Liver (tissue), 9 donors: ENCODE data around the gene SPRR2B. TPM values are rescaled to one million over a fixed set of nuclear protein-coding genes. Genes with fewer than 3 reads are reported as not detected.

ENCODE experiments used
- DNase-seq: peaks from one replicate; pipeline ENCODE4 v3.0.0-alpha.2; 2017; ENCODE audit warnings: low spot score
- H3K27ac ChIP-seq, 2 donors: one replicate each; pipeline ENCODE4 v1.7.0; 2013; ENCODE audit warnings: inconsistent platforms in 2 of 2, low read length in 2 of 2, control low read depth in 1 of 2, low read depth in 1 of 2, mild to moderate bottlenecking in 1 of 2
- H3K27me3 ChIP-seq, 4 donors: one replicate each; pipeline versions ENCODE4 v1.6.1 to v1.7.0; 2013; ENCODE audit warnings: low read length in 3 of 4, inconsistent platforms in 1 of 4, mild to moderate bottlenecking in 1 of 4, moderate library complexity in 1 of 4; ENCODE audit not compliant: control insufficient read depth in 4 of 4, insufficient read depth in 4 of 4
- H3K36me3 ChIP-seq, 4 donors: one replicate each; pipeline versions ENCODE4 v1.6.1 to v1.7.0; 2013; ENCODE audit warnings: low read length in 3 of 4, mild to moderate bottlenecking in 3 of 4, low read depth in 1 of 4, moderate library complexity in 1 of 4; ENCODE audit not compliant: control insufficient read depth in 4 of 4, insufficient read depth in 3 of 4
- H3K4me1 ChIP-seq, 4 donors: one replicate each; pipeline versions ENCODE4 v1.6.1 to v1.7.0; 2013; ENCODE audit warnings: low read length in 3 of 4, mild to moderate bottlenecking in 3 of 4, moderate library complexity in 1 of 4; ENCODE audit not compliant: control insufficient read depth in 4 of 4, insufficient read depth in 4 of 4
- H3K4me3 ChIP-seq, 3 donors: one replicate each; pipeline versions ENCODE4 v1.6.1 to v1.7.0; 2013; ENCODE audit warnings: low read length in 3 of 3, control low read depth in 1 of 3, low read depth in 1 of 3, mild to moderate bottlenecking in 1 of 3
- H3K9ac ChIP-seq, 2 donors: one replicate each; pipeline ENCODE4 v1.7.0; 2013; ENCODE audit warnings: low read length in 2 of 2, mild to moderate bottlenecking in 2 of 2, moderate library complexity in 2 of 2, control low read depth in 1 of 2, low read depth in 1 of 2
- H3K9me3 ChIP-seq, 4 donors: one replicate each; pipeline versions ENCODE4 v1.6.1 to v1.7.0; 2013; ENCODE audit warnings: low read length in 3 of 4; ENCODE audit not compliant: control insufficient read depth in 4 of 4
- EGR1 ChIP-seq, 2 donors: IDR thresholded peaks; 2 replicates each; pipeline ENCODE4 v1.6.1; 2016 to 2018; ENCODE audit warnings: antibody characterized with exemption in 2 of 2, low read depth in 2 of 2
- FOXA1 ChIP-seq: IDR thresholded peaks from 2 replicates; pipeline ENCODE4 v1.6.1; 2016; ENCODE audit warnings: antibody characterized with exemption
- FOXA2 ChIP-seq: IDR thresholded peaks from 2 replicates; pipeline ENCODE4 v1.6.1; 2016; ENCODE audit warnings: antibody characterized with exemption
- GABPA ChIP-seq, 2 donors: IDR thresholded peaks in 1 of 2; conservative IDR thresholded peaks in 1 of 2; 2 replicates each; pipeline ENCODE4 v1.6.1; 2016; ENCODE audit warnings: antibody characterized with exemption in 2 of 2, mild to moderate bottlenecking in 1 of 2, moderate library complexity in 1 of 2
- HNF4A ChIP-seq, 2 donors: conservative IDR thresholded peaks; 2 replicates each; pipeline ENCODE4 v1.6.1; 2016; ENCODE audit warnings: antibody characterized with exemption in 2 of 2, mild to moderate bottlenecking in 2 of 2
- HNF4G ChIP-seq: IDR thresholded peaks from 2 replicates; pipeline ENCODE4 v1.6.1; 2016; ENCODE audit warnings: antibody characterized with exemption
- JUND ChIP-seq, 2 donors: IDR thresholded peaks; 2 replicates each; pipeline ENCODE4 v1.6.1; 2016; ENCODE audit warnings: antibody characterized with exemption in 2 of 2
- NR2F2 ChIP-seq: IDR thresholded peaks from 2 replicates; pipeline ENCODE4 v1.6.1; 2016; ENCODE audit warnings: antibody characterized with exemption
- RAD21 ChIP-seq, 2 donors: IDR thresholded peaks; 2 replicates each; pipeline ENCODE4 v1.6.1; 2016; ENCODE audit warnings: antibody characterized with exemption in 2 of 2, mild to moderate bottlenecking in 2 of 2
- RXRA ChIP-seq, 2 donors: IDR thresholded peaks; 2 replicates each; pipeline ENCODE4 v1.6.1; 2017 to 2018; ENCODE audit warnings: antibody characterized with exemption in 2 of 2, mild to moderate bottlenecking in 1 of 2
- SP1 ChIP-seq: IDR thresholded peaks from 2 replicates; pipeline ENCODE4 v1.6.1; 2018; ENCODE audit warnings: antibody characterized with exemption, mild to moderate bottlenecking
- TAF1 ChIP-seq: conservative IDR thresholded peaks from 2 replicates; pipeline ENCODE4 v1.6.1; 2016; ENCODE audit warnings: antibody characterized with exemption, mild to moderate bottlenecking
- YY1 ChIP-seq: IDR thresholded peaks from 2 replicates; pipeline ENCODE4 v1.6.1; 2016; ENCODE audit warnings: antibody characterized with exemption, mild to moderate bottlenecking
- polyA plus RNA-seq, 2 donors: library from polyadenylated mRNA; stranded (reverse) in 1 of 2; unstranded in 1 of 2; fragments of 200-250 nt in 1 of 2; fragments of >200 nt in 1 of 2; fragmentation: Nextera tagmentation in 1 of 2; extraction: Ambion mirVana in 1 of 2; gene quantifications; one replicate each; pipeline versions ENCODE4 v1.2.1 to v1.2.3, GENCODE V29; 2013 to 2015
- total RNA-seq, 2 donors: library from RNA; depleted of rRNA; stranded (reverse); fragments of >200 nt; gene quantifications; one replicate each; pipeline ENCODE4 v1.2.3, GENCODE V29; 2014
- TF ChIP-seq, protein P1 (sequence below): fragments of 150-350 bp; IDR thresholded peaks from 2 replicates; pipeline ENCODE4 v1.5.1; 2017; ENCODE audit warnings: improper control_type of control experiment, low read depth, low read length; ENCODE audit not compliant: missing input control
- TF ChIP-seq, protein P2 (sequence below): IDR thresholded peaks from 2 replicates; pipeline ENCODE4 v1.6.1; 2016; ENCODE audit warnings: antibody characterized with exemption
- TF ChIP-seq, protein P3 (sequence below): IDR thresholded peaks from 2 replicates; pipeline ENCODE4 v1.6.1; 2016; ENCODE audit warnings: antibody characterized with exemption, mild to moderate bottlenecking
- TF ChIP-seq, protein P4 (sequence below): IDR thresholded peaks from 2 replicates; pipeline ENCODE4 v1.6.1; 2016; ENCODE audit warnings: antibody characterized with exemption
- TF ChIP-seq, protein P5 (sequence below): IDR thresholded peaks from 2 replicates; pipeline ENCODE4 v1.6.1; 2016; ENCODE audit warnings: antibody characterized with exemption
- donor health status: healthy.
- donor health status: healthy.
- donor health status: healthy.
- donor health status: healthy.
- donor health status: healthy.

The SPRR2B gene
- total and polyA plus RNA-seq, 4 donors = not detected

DNA sequence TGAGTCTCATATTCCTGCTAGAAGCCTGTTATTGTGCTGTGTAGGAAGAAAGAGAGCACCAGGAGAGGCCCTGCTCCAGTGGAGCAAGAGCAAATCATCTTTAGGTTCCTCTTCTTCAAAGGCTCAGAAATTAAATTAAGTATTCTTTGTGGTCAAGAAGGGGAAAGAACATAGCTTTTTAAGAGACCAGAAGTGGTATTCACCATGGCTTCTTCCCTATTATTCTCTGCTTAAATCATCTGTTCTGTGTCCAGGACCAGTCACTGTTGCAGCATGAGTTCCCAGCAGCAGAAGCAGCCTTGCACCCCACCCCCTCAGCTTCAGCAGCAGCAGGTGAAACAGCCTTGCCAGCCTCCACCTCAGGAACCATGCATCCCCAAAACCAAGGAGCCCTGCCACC is 39.3 kb downstream of the SPRR2B start:
- no peak overlapping the region for H3K9ac ChIP-seq
- H3K9me3 ChIP-seq = no peaks in the 10 kb centered on the region
- peaks cover 0 to 5% (median 0%) of the 10 kb centered on the region in 4 donors for H3K27me3 ChIP-seq
- no peak overlapping the region for H3K27ac ChIP-seq
- no peak for DNase-seq
- H3K36me3 ChIP-seq = no peaks in the 10 kb centered on the region
- TF ChIP-seq RAD21 (IDR thresholded peaks at IDR 0.05) (no peak), HNF4A (conservative IDR thresholded peaks at IDR 0.05) (no peak), YY1 (no peak), NR2F2 (no peak), SP1 (no peak), GABPA (IDR thresholded peaks at IDR 0.05 in 1 of 2, conservative IDR thresholded peaks at IDR 0.05 in 1 of 2) (no peak), TAF1 (no peak), HNF4G (no peak), FOXA1 (no peak)
- TF ChIP-seq, protein P1, sequence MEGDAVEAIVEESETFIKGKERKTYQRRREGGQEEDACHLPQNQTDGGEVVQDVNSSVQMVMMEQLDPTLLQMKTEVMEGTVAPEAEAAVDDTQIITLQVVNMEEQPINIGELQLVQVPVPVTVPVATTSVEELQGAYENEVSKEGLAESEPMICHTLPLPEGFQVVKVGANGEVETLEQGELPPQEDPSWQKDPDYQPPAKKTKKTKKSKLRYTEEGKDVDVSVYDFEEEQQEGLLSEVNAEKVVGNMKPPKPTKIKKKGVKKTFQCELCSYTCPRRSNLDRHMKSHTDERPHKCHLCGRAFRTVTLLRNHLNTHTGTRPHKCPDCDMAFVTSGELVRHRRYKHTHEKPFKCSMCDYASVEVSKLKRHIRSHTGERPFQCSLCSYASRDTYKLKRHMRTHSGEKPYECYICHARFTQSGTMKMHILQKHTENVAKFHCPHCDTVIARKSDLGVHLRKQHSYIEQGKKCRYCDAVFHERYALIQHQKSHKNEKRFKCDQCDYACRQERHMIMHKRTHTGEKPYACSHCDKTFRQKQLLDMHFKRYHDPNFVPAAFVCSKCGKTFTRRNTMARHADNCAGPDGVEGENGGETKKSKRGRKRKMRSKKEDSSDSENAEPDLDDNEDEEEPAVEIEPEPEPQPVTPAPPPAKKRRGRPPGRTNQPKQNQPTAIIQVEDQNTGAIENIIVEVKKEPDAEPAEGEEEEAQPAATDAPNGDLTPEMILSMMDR = no peak
- TF ChIP-seq, protein P2, sequence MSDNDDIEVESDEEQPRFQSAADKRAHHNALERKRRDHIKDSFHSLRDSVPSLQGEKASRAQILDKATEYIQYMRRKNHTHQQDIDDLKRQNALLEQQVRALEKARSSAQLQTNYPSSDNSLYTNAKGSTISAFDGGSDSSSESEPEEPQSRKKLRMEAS = no peak
- TF ChIP-seq, protein P3, sequence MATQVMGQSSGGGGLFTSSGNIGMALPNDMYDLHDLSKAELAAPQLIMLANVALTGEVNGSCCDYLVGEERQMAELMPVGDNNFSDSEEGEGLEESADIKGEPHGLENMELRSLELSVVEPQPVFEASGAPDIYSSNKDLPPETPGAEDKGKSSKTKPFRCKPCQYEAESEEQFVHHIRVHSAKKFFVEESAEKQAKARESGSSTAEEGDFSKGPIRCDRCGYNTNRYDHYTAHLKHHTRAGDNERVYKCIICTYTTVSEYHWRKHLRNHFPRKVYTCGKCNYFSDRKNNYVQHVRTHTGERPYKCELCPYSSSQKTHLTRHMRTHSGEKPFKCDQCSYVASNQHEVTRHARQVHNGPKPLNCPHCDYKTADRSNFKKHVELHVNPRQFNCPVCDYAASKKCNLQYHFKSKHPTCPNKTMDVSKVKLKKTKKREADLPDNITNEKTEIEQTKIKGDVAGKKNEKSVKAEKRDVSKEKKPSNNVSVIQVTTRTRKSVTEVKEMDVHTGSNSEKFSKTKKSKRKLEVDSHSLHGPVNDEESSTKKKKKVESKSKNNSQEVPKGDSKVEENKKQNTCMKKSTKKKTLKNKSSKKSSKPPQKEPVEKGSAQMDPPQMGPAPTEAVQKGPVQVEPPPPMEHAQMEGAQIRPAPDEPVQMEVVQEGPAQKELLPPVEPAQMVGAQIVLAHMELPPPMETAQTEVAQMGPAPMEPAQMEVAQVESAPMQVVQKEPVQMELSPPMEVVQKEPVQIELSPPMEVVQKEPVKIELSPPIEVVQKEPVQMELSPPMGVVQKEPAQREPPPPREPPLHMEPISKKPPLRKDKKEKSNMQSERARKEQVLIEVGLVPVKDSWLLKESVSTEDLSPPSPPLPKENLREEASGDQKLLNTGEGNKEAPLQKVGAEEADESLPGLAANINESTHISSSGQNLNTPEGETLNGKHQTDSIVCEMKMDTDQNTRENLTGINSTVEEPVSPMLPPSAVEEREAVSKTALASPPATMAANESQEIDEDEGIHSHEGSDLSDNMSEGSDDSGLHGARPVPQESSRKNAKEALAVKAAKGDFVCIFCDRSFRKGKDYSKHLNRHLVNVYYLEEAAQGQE = no peak
- H3K4me1 ChIP-seq = no peaks in the 10 kb centered on the region
- no peak overlapping the region for H3K4me3 ChIP-seq

DNA sequence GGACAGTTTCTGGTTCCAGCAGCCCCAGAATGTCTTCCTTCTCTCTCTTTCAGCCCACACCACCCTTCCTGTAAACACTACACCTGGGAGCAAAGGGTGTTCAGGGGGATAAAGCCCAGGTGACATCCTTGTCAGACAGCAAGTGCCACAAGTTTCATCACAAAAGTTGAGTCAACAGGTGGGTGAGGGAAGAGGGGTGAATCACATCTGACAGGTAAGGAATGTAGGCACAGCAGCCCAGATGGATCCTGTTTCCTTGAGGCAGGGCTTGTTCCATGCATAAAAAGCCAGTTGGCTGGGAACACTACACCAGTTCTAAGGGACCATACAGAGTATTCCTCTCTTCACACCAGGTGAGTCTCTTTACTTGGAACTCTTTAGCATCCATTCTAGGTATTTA is 40.5 kb downstream of the SPRR2B start, which contains the start of gene SPRR1B:
TSS of gene SPRR1B (plus strand) at position 309 of the 400 bp plus-strand sequence. CDS start 1,143 bp downstream, outside the sequence.
- Histone ChIP-seq H3K9ac (no peak within 1 kb of the TSS), H3K9me3 (no peaks in the 10 kb centered on the region), H3K27ac (no peak within 1 kb of the TSS), H3K4me3 (no peak within 1 kb of the TSS), H3K36me3 (no peaks in the 10 kb centered on the region), H3K27me3 (peaks cover 0 to 5% (median 0%) of the 10 kb centered on the region in 4 donors), H3K4me1 (no peaks in the 10 kb centered on the region)
- TF ChIP-seq RAD21 (IDR thresholded peaks at IDR 0.05) (no peak), GABPA (IDR thresholded peaks at IDR 0.05 in 1 of 2, conservative IDR thresholded peaks at IDR 0.05 in 1 of 2) (no peak), HNF4A (conservative IDR thresholded peaks at IDR 0.05) (no peak), FOXA1 (no peak), HNF4G (no peak), SP1 (no peak), EGR1 (IDR thresholded peaks at IDR 0.05; ENCODE audit: low read depth in 2 of 2) (no peak), FOXA2 (no peak), RXRA (IDR thresholded peaks at IDR 0.05) (no peak), TAF1 (no peak), JUND (IDR thresholded peaks at IDR 0.05) (no peak)
- TF ChIP-seq, protein P4, sequence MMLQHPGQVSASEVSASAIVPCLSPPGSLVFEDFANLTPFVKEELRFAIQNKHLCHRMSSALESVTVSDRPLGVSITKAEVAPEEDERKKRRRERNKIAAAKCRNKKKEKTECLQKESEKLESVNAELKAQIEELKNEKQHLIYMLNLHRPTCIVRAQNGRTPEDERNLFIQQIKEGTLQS = no peak
- TF ChIP-seq, protein P1 = no peak
- TF ChIP-seq, protein P5, sequence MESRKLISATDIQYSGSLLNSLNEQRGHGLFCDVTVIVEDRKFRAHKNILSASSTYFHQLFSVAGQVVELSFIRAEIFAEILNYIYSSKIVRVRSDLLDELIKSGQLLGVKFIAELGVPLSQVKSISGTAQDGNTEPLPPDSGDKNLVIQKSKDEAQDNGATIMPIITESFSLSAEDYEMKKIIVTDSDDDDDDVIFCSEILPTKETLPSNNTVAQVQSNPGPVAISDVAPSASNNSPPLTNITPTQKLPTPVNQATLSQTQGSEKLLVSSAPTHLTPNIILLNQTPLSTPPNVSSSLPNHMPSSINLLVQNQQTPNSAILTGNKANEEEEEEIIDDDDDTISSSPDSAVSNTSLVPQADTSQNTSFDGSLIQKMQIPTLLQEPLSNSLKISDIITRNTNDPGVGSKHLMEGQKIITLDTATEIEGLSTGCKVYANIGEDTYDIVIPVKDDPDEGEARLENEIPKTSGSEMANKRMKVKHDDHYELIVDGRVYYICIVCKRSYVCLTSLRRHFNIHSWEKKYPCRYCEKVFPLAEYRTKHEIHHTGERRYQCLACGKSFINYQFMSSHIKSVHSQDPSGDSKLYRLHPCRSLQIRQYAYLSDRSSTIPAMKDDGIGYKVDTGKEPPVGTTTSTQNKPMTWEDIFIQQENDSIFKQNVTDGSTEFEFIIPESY = no peak
- DNase-seq = no peak
